Activated naive CD8-positive, alpha-beta T cell treated with anti-CD3 and anti-CD28 coated beads, Interleukin-2, amount 50 U/mL, for 24 hours (primary cell): Measurements from ENCODE around the gene SSBP3.

Source experiments
- ATAC-seq: fragments of 150-1000 bp; cut with Tn5 transposase; one replicate; pipeline ENCODE4 v1.10.0; 2021
- DNase-seq: peaks from one replicate; pipeline ENCODE4 v3.0.0; 2021
- H3K27ac Mint-ChIP-seq: one replicate; pipeline ENCODE4 v1.8.0; 2021; ENCODE audit warnings: mild to moderate bottlenecking, mixed read lengths
- H3K27me3 Mint-ChIP-seq: one replicate; pipeline ENCODE4 v1.8.0; 2021; ENCODE audit warnings: mixed read lengths
- H3K36me3 Mint-ChIP-seq: one replicate; pipeline ENCODE4 v1.8.0; 2021; ENCODE audit warnings: low read depth, mixed read lengths
- H3K4me1 Mint-ChIP-seq: one replicate; pipeline ENCODE4 v1.8.0; 2021; ENCODE audit warnings: mixed read lengths
- H3K4me3 Mint-ChIP-seq: one replicate; pipeline ENCODE4 v1.8.0; 2021; ENCODE audit warnings: mild to moderate bottlenecking, moderate library complexity, mixed read lengths
- H3K9me3 Mint-ChIP-seq: one replicate; pipeline ENCODE4 v1.8.0; 2021; ENCODE audit warnings: mixed read lengths

The SSBP3 gene

GRCh38 chr1:54304518-54304917, 101.7 kb downstream of the SSBP3 start:
- H3K27me3 Mint-ChIP-seq: no peaks in the 10 kb centered on the region
- peak overlapping the region; percentile 21 for H3K27ac Mint-ChIP-seq
- no peaks in the 10 kb centered on the region for H3K9me3 Mint-ChIP-seq
- H3K4me1 Mint-ChIP-seq: peaks cover 64% of the 10 kb centered on the region
- ATAC-seq: no peak
- H3K36me3 Mint-ChIP-seq: no peaks in the 10 kb centered on the region
- DNase-seq: no peak
- H3K4me3 Mint-ChIP-seq: no peak overlapping the region

- peaks cover 71% of the 10 kb centered on the region for H3K4me1 Mint-ChIP-seq
- H3K27me3 Mint-ChIP-seq: no peaks in the 10 kb centered on the region
- H3K9me3 Mint-ChIP-seq: no peaks in the 10 kb centered on the region
- ATAC-seq (peak; percentile 42), DNase-seq (no peak)
- H3K4me3 Mint-ChIP-seq: peak overlapping the region; percentile 54
- peak overlapping the region; percentile 69 for H3K27ac Mint-ChIP-seq
- no peaks in the 10 kb centered on the region for H3K36me3 Mint-ChIP-seq
Observed at GRCh38 chr1:54302951-54303843, 103.0 kb downstream of the SSBP3 start.

GRCh38 chr1:54302549-54302948, 103.6 kb downstream of the SSBP3 start:
- H3K4me3 Mint-ChIP-seq: no peak overlapping the region
- no peaks in the 10 kb centered on the region for H3K36me3 Mint-ChIP-seq
- H3K27ac Mint-ChIP-seq: peak overlapping the region; percentile 69
- ATAC-seq (no peak), DNase-seq (no peak)
- H3K4me1 Mint-ChIP-seq: peaks cover 75% of the 10 kb centered on the region
- H3K27me3 Mint-ChIP-seq: no peaks in the 10 kb centered on the region
- no peaks in the 10 kb centered on the region for H3K9me3 Mint-ChIP-seq

GRCh38 chr1:54301497-54301896, 104.7 kb downstream of the SSBP3 start:
- no peak overlapping the region for H3K4me3 Mint-ChIP-seq
- DNase-seq (no peak), ATAC-seq (peak; percentile 63)
- H3K4me1 Mint-ChIP-seq: peaks cover 72% of the 10 kb centered on the region
- peak overlapping the region; percentile 19 for H3K27ac Mint-ChIP-seq
- no peaks in the 10 kb centered on the region for H3K27me3 Mint-ChIP-seq
- no peaks in the 10 kb centered on the region for H3K36me3 Mint-ChIP-seq
- no peaks in the 10 kb centered on the region for H3K9me3 Mint-ChIP-seq

- H3K4me3 Mint-ChIP-seq: no peak overlapping the region
- no peaks in the 10 kb centered on the region for H3K27me3 Mint-ChIP-seq
- no peak overlapping the region for H3K27ac Mint-ChIP-seq
- no peaks in the 10 kb centered on the region for H3K36me3 Mint-ChIP-seq
- ATAC-seq (no peak), DNase-seq (no peak)
- H3K4me1 Mint-ChIP-seq: peaks cover 75% of the 10 kb centered on the region
- no peaks in the 10 kb centered on the region for H3K9me3 Mint-ChIP-seq
Observed at GRCh38 chr1:54300401-54300800, 105.8 kb downstream of the SSBP3 start.

- no peaks in the 10 kb centered on the region for H3K9me3 Mint-ChIP-seq
Observed at GRCh38 chr1:54299037-54299436, 107.2 kb downstream of the SSBP3 start.

GRCh38 chr1:54298284-54299033, 107.7 kb downstream of the SSBP3 start:
- Mint-ChIP-seq H3K36me3 (peaks cover under 1% of the 10 kb centered on the region), H3K9me3 (no peaks in the 10 kb centered on the region), H3K27me3 (no peaks in the 10 kb centered on the region), H3K27ac (no peak overlapping the region), H3K4me1 (peaks cover 76% of the 10 kb centered on the region), H3K4me3 (no peak overlapping the region)
- ATAC-seq (peak; percentile 33), DNase-seq (no peak)

More at GRCh38 chr1:54299037-54299436, 107.2 kb downstream of the SSBP3 start:
- Mint-ChIP-seq H3K4me3 (no peak overlapping the region), H3K27me3 (no peaks in the 10 kb centered on the region), H3K27ac (no peak overlapping the region), H3K4me1 (peaks cover 80% of the 10 kb centered on the region), H3K36me3 (no peaks in the 10 kb centered on the region)
- no peak for DNase-seq
- no peak for ATAC-seq

GRCh38 chr1:54297596-54298283, 108.5 kb downstream of the SSBP3 start:
- no peak for ATAC-seq
- no peak overlapping the region for H3K27ac Mint-ChIP-seq
- H3K4me3 Mint-ChIP-seq: no peak overlapping the region
- no peak for DNase-seq
- H3K9me3 Mint-ChIP-seq: no peaks in the 10 kb centered on the region
- no peaks in the 10 kb centered on the region for H3K27me3 Mint-ChIP-seq
- H3K36me3 Mint-ChIP-seq: peaks cover 2% of the 10 kb centered on the region
- peaks cover 75% of the 10 kb centered on the region for H3K4me1 Mint-ChIP-seq

- Mint-ChIP-seq H3K4me3 (no peak overlapping the region), H3K27me3 (no peaks in the 10 kb centered on the region), H3K4me1 (peaks cover 67% of the 10 kb centered on the region), H3K9me3 (no peaks in the 10 kb centered on the region), H3K27ac (no peak overlapping the region), H3K36me3 (peaks cover 2% of the 10 kb centered on the region)
- ATAC-seq (no peak), DNase-seq (no peak)
Observed at GRCh38 chr1:54296666-54297065, 109.5 kb downstream of the SSBP3 start.

GRCh38 chr1:54294887-54295286, 111.3 kb downstream of the SSBP3 start:
- H3K4me3 Mint-ChIP-seq: no peak overlapping the region
- H3K27ac Mint-ChIP-seq: no peak overlapping the region
- peaks cover 67% of the 10 kb centered on the region for H3K4me1 Mint-ChIP-seq
- ATAC-seq (no peak), DNase-seq (no peak)
- peaks cover 2% of the 10 kb centered on the region for H3K36me3 Mint-ChIP-seq
- H3K9me3 Mint-ChIP-seq: no peaks in the 10 kb centered on the region
- H3K27me3 Mint-ChIP-seq: no peaks in the 10 kb centered on the region

- H3K27ac Mint-ChIP-seq: no peak overlapping the region
- H3K36me3 Mint-ChIP-seq: peaks cover 2% of the 10 kb centered on the region
- no peaks in the 10 kb centered on the region for H3K27me3 Mint-ChIP-seq
- no peak for ATAC-seq
- no peak overlapping the region for H3K4me3 Mint-ChIP-seq
- no peaks in the 10 kb centered on the region for H3K9me3 Mint-ChIP-seq
- no peak for DNase-seq
- peaks cover 67% of the 10 kb centered on the region for H3K4me1 Mint-ChIP-seq
Observed at GRCh38 chr1:54292002-54292911, 113.9 kb downstream of the SSBP3 start.

GRCh38 chr1:54291276-54292001, 114.8 kb downstream of the SSBP3 start:
- no peaks in the 10 kb centered on the region for H3K9me3 Mint-ChIP-seq
- no peaks in the 10 kb centered on the region for H3K27me3 Mint-ChIP-seq
- H3K4me1 Mint-ChIP-seq: peaks cover 73% of the 10 kb centered on the region
- H3K4me3 Mint-ChIP-seq: no peak overlapping the region
- peaks cover 3% of the 10 kb centered on the region for H3K36me3 Mint-ChIP-seq
- DNase-seq (no peak), ATAC-seq (no peak)
- H3K27ac Mint-ChIP-seq: no peak overlapping the region

GRCh38 chr1:54290506-54291184, 115.5 kb downstream of the SSBP3 start:
- ATAC-seq (no peak), DNase-seq (no peak)
- H3K9me3 Mint-ChIP-seq: no peaks in the 10 kb centered on the region
- no peak overlapping the region for H3K4me3 Mint-ChIP-seq
- peak overlapping the region; percentile 48 for H3K27ac Mint-ChIP-seq
- peaks cover 3% of the 10 kb centered on the region for H3K36me3 Mint-ChIP-seq
- peaks cover 80% of the 10 kb centered on the region for H3K4me1 Mint-ChIP-seq
- no peaks in the 10 kb centered on the region for H3K27me3 Mint-ChIP-seq
